Kidney epithelial cell (primary cell): ENCODE measurements around the gene MYRIP. TPM values are rescaled to one million over a fixed set of nuclear protein-coding genes. Genes with fewer than 3 reads are reported as not detected.
A peak's percentile ranks its signal among the peaks of the same experiment; 100 is the strongest.
"Not testable (repeated sequence)": the region's sequence is repeated elsewhere in the genome, so short reads cannot be mapped to it uniquely, and the experiment has no call there.

Experiments used
- DNase-seq: peaks from one replicate; pipeline ENCODE4 v3.0.0-alpha.2; 2010; ENCODE audit warnings: low read depth
- H3K27me3 ChIP-seq: 2 replicates; pipeline ENCODE4 v1.6.0; 2011; ENCODE audit warnings: low read length; ENCODE audit not compliant: control insufficient read depth, insufficient read depth
- H3K36me3 ChIP-seq: 2 replicates; pipeline ENCODE4 v1.5.1; 2011; ENCODE audit warnings: low read length; ENCODE audit not compliant: control insufficient read depth, insufficient read depth
- H3K4me3 ChIP-seq: 2 replicates; pipeline ENCODE4 v1.5.1; 2011; ENCODE audit warnings: low read depth, mild to moderate bottlenecking, control low read depth, low read length
- CTCF ChIP-seq: IDR thresholded peaks from 2 replicates; pipeline ENCODE4 v1.5.1; 2011; ENCODE audit warnings: mild to moderate bottlenecking, moderate library complexity, low read length, control low read depth, inconsistent platforms; ENCODE audit not compliant: insufficient read depth, poor library complexity, severe bottlenecking
- total RNA-seq: library from RNA; depleted of rRNA; stranded (reverse); fragments of >200 nt; gene quantifications from 2 replicates; pipeline ENCODE4 v1.2.3, GENCODE V29; 2015

The MYRIP gene
- total RNA-seq, 1 donor from 2014 or later: 0.04 TPM

GRCh38 chr3:40120806-40121205 is 311.4 kb downstream of the MYRIP start:
- no peak for TF ChIP-seq CTCF
- Histone ChIP-seq H3K27me3 (no peaks in the 10 kb centered on the region), H3K4me3 (no peak overlapping the region), H3K36me3 (no peaks in the 10 kb centered on the region)
- peak; percentile 72 for DNase-seq

- no peak for DNase-seq
- no peaks in the 10 kb centered on the region for H3K36me3 ChIP-seq
- no peak for TF ChIP-seq CTCF
- H3K4me3 ChIP-seq: no peak overlapping the region
- H3K27me3 ChIP-seq: no peaks in the 10 kb centered on the region
Measured at GRCh38 chr3:40124918-40125317, 315.5 kb downstream of the MYRIP start.

GRCh38 chr3:40128166-40128565 is 318.8 kb downstream of the MYRIP start:
- Histone ChIP-seq H3K36me3 (no peaks in the 10 kb centered on the region), H3K27me3 (no peaks in the 10 kb centered on the region), H3K4me3 (no peak overlapping the region)
- no peak for TF ChIP-seq CTCF
- DNase-seq: peak; percentile 23

- no peaks in the 10 kb centered on the region for H3K36me3 ChIP-seq
- DNase-seq: no peak
- TF ChIP-seq CTCF: no peak
- H3K4me3 ChIP-seq: no peak overlapping the region
- no peaks in the 10 kb centered on the region for H3K27me3 ChIP-seq
Measured at GRCh38 chr3:40129510-40129909, 320.1 kb downstream of the MYRIP start.

- TF ChIP-seq CTCF: no peak
- Histone ChIP-seq H3K27me3 (no peaks in the 10 kb centered on the region), H3K4me3 (no peak overlapping the region), H3K36me3 (no peaks in the 10 kb centered on the region)
- DNase-seq: no peak
Measured at GRCh38 chr3:40129981-40130380, 320.6 kb downstream of the MYRIP start.

GRCh38 chr3:40130721-40131120 is 321.3 kb downstream of the MYRIP start:
- TF ChIP-seq CTCF: no peak
- no peak for DNase-seq
- no peaks in the 10 kb centered on the region for H3K27me3 ChIP-seq

GRCh38 chr3:40133886-40134575 is 324.6 kb downstream of the MYRIP start:
- H3K4me3 ChIP-seq, H3K36me3 ChIP-seq, H3K27me3 ChIP-seq, DNase-seq: not testable (repeated sequence)

More at GRCh38 chr3:40130721-40131120, 321.3 kb downstream of the MYRIP start:
- H3K36me3 ChIP-seq: no peaks in the 10 kb centered on the region
- H3K4me3 ChIP-seq: no peak overlapping the region
